Chondrocyte (in vitro differentiated cells): ENCODE data around the gene C17orf67. TPM values are rescaled to one million over a fixed set of nuclear protein-coding genes. Genes with fewer than 3 reads are reported as not detected.

Experiments
- DNase-seq: peaks from one replicate; pipeline ENCODE4 v3.0.0; 2021; ENCODE audit warnings: mixed read lengths, low spot score
- H3K27ac Mint-ChIP-seq: one replicate; pipeline ENCODE4 v1.8.0; 2021; ENCODE audit warnings: mild to moderate bottlenecking, moderate library complexity, mixed read lengths; ENCODE audit not compliant: unreplicated experiment
- H3K27me3 Mint-ChIP-seq: 2 replicates; pipeline ENCODE4 v1.8.0; 2021; ENCODE audit warnings: low read depth, mixed read lengths
- H3K36me3 Mint-ChIP-seq: 2 replicates; pipeline ENCODE4 v1.8.0; 2021; ENCODE audit warnings: low read depth, mixed read lengths
- H3K4me1 Mint-ChIP-seq: 2 replicates; pipeline ENCODE4 v1.8.0; 2021; ENCODE audit warnings: low read depth, mild to moderate bottlenecking, mixed read lengths
- H3K4me3 Mint-ChIP-seq: one replicate; pipeline ENCODE4 v1.8.0; 2021; ENCODE audit warnings: mild to moderate bottlenecking, moderate library complexity, mixed read lengths; ENCODE audit not compliant: unreplicated experiment
- H3K9me3 Mint-ChIP-seq: 2 replicates; pipeline ENCODE4 v1.8.0; 2021; ENCODE audit warnings: low read depth, mixed read lengths
- CTCF ChIP-seq: fragments of 200-600 bp; sonication (generic); IDR thresholded peaks from 2 replicates; pipeline ENCODE4 v1.5.0; 2021; ENCODE audit warnings: antibody characterized with exemption, mild to moderate bottlenecking, moderate library complexity
- total RNA-seq: library from RNA; stranded (reverse); gene quantifications from 3 replicates; pipeline ENCODE4 v1.2.1, GENCODE V29; 2021

C17orf67 gene
- total RNA-seq, 1 donor from 2014 or later, result 1.5 TPM

- no peak for TF ChIP-seq CTCF
- Mint-ChIP-seq H3K36me3 (no peaks in the 10 kb centered on the region), H3K27me3 (peaks cover 5% of the 10 kb centered on the region), H3K9me3 (no peaks in the 10 kb centered on the region), H3K4me3 (no peak overlapping the region), H3K27ac (no peak overlapping the region), H3K4me1 (no peaks in the 10 kb centered on the region)
- DNase-seq, result no peak
Measured at GRCh38 chr17:56771975-56772374, 61.7 kb downstream of the C17orf67 start.

GRCh38 chr17:56771563-56771962 is 62.2 kb downstream of the C17orf67 start:
- H3K4me3 Mint-ChIP-seq, result no peak overlapping the region
- no peaks in the 10 kb centered on the region for H3K9me3 Mint-ChIP-seq
- H3K4me1 Mint-ChIP-seq, result no peaks in the 10 kb centered on the region

GRCh38 chr17:56770427-56770826 is 63.3 kb downstream of the C17orf67 start:
- TF ChIP-seq CTCF, result no peak
- H3K27ac Mint-ChIP-seq, result no peak overlapping the region

More at GRCh38 chr17:56771563-56771962, 62.2 kb downstream of the C17orf67 start:
- Mint-ChIP-seq H3K36me3 (no peaks in the 10 kb centered on the region), H3K27me3 (peaks cover 5% of the 10 kb centered on the region), H3K27ac (no peak overlapping the region)
- no peak for TF ChIP-seq CTCF
- DNase-seq, result no peak

GRCh38 chr17:56765449-56765848 is 68.3 kb downstream of the C17orf67 start:
- Mint-ChIP-seq H3K36me3 (no peaks in the 10 kb centered on the region), H3K27ac (no peak overlapping the region), H3K4me3 (no peak overlapping the region), H3K4me1 (peaks cover 4% of the 10 kb centered on the region), H3K27me3 (peaks cover 12% of the 10 kb centered on the region), H3K9me3 (no peaks in the 10 kb centered on the region)
- DNase-seq, result no peak
- TF ChIP-seq CTCF, result no peak

More at GRCh38 chr17:56770427-56770826, 63.3 kb downstream of the C17orf67 start:
- H3K4me1 Mint-ChIP-seq, result no peaks in the 10 kb centered on the region
- H3K27me3 Mint-ChIP-seq, result peaks cover 10% of the 10 kb centered on the region
- no peak overlapping the region for H3K4me3 Mint-ChIP-seq
- no peaks in the 10 kb centered on the region for H3K9me3 Mint-ChIP-seq
- DNase-seq, result no peak
- H3K36me3 Mint-ChIP-seq, result no peaks in the 10 kb centered on the region

GRCh38 chr17:56762988-56763387 is 70.7 kb downstream of the C17orf67 start:
- no peaks in the 10 kb centered on the region for H3K9me3 Mint-ChIP-seq

More at GRCh38 chr17:56762988-56763387, 70.7 kb downstream of the C17orf67 start:
- no peak overlapping the region for H3K27ac Mint-ChIP-seq
- no peak for DNase-seq
- no peak overlapping the region for H3K4me3 Mint-ChIP-seq
- peaks cover 4% of the 10 kb centered on the region for H3K4me1 Mint-ChIP-seq
- no peak for TF ChIP-seq CTCF
- no peaks in the 10 kb centered on the region for H3K36me3 Mint-ChIP-seq
- peaks cover 12% of the 10 kb centered on the region for H3K27me3 Mint-ChIP-seq
